Karpas-422 (cell line): ENCODE results near the gene MTPN. TPM values are rescaled to one million over a fixed set of nuclear protein-coding genes. Genes with fewer than 3 reads are reported as not detected.

Experiments used
- DNase-seq: peaks from one replicate; pipeline ENCODE4 v3.0.0-alpha.2; 2015
- H2AFZ ChIP-seq: fragments of 200-600 bp; sonication (generic); 2 replicates; pipeline ENCODE4 v1.6.1; 2014; ENCODE audit warnings: antibody characterized with exemption, low read length, mixed read lengths
- H3K27ac ChIP-seq: fragments of 200-600 bp; sonication (generic); 2 replicates; pipeline ENCODE4 v1.5.1; 2014; ENCODE audit warnings: mild to moderate bottlenecking, low read length, moderate library complexity
- H3K27me3 ChIP-seq: fragments of 200-600 bp; sonication (generic); 2 replicates; pipeline ENCODE4 v1.6.1; 2014; ENCODE audit warnings: low read length, mixed read lengths
- H3K36me3 ChIP-seq: fragments of 200-600 bp; sonication (generic); 2 replicates; pipeline ENCODE4 v1.6.1; 2014; ENCODE audit warnings: low read length, mixed read lengths; ENCODE audit not compliant: insufficient read depth
- H3K4me1 ChIP-seq: fragments of 200-600 bp; sonication (generic); 2 replicates; pipeline ENCODE4 v1.6.1; 2014; ENCODE audit warnings: mild to moderate bottlenecking, low read length, mixed read lengths
- H3K4me2 ChIP-seq: fragments of 200-600 bp; sonication (generic); 2 replicates; pipeline ENCODE4 v1.6.1; 2014; ENCODE audit warnings: low read length, low read depth, mild to moderate bottlenecking; ENCODE audit not compliant: poor library complexity, severe bottlenecking
- H3K4me3 ChIP-seq: fragments of 200-600 bp; sonication (generic); 2 replicates; pipeline ENCODE4 v1.5.1; 2014; ENCODE audit warnings: mild to moderate bottlenecking, antibody characterized with exemption, low read length, mixed read lengths
- H3K79me2 ChIP-seq: fragments of 200-600 bp; sonication (generic); 2 replicates; pipeline ENCODE4 v1.6.1; 2014; ENCODE audit warnings: mild to moderate bottlenecking, low read length, mixed read lengths
- H3K9ac ChIP-seq: fragments of 200-600 bp; sonication (generic); 2 replicates; pipeline ENCODE4 v1.6.0; 2014; ENCODE audit warnings: low read length
- H3K9me2 ChIP-seq: fragments of 200-600 bp; sonication (generic), shearing (Covaris generic); replicated peaks from 2 replicates; pipeline ENCODE4 v1.6.0; 2014; ENCODE audit warnings: mild to moderate bottlenecking, low read length, moderate library complexity; ENCODE audit not compliant: insufficient read depth
- H3K9me3 ChIP-seq: fragments of 300-700, 200-600 bp; sonication (generic); 2 replicates; pipeline ENCODE4 v1.6.1; 2014; ENCODE audit warnings: low read length, mixed read lengths
- H4K20me1 ChIP-seq: fragments of 200-600 bp; sonication (generic); 2 replicates; pipeline ENCODE4 v1.6.1; 2014; ENCODE audit warnings: mild to moderate bottlenecking, antibody characterized with exemption, low read length, low read depth; ENCODE audit not compliant: insufficient read depth
- total RNA-seq: library from RNA; depleted of rRNA; stranded (reverse); fragments of >200 nt; shearing (Covaris generic); gene quantifications from 2 replicates; pipeline ENCODE4 v1.2.3, GENCODE V29; 2014; ENCODE audit warnings: low replicate concordance

Gene MTPN
- total RNA-seq, 1 experiment from 2014 or later, result 140 TPM

DNA sequence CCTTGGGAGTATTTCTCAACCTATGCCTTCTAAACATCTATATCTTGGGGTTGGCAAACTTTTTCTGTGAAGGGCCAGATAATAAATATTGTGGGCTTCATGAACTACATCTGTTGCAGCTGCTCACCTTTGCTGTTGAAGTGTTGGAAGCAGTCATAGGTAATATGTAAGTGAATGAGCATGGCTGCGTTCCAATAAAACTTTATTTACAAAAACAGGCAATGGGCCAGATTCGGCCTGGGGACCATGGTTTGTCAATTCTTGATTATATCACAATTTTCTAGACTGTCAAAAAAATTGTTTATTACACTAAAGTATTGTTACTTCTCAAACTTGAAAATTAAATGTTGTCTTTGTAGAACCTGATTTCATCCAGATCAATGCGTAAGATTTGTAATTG, 54.9 kb downstream of the MTPN start:
- H3K4me1 ChIP-seq, result no peaks in the 10 kb centered on the region

GRCh38 chr7:135920478-135920877, 56.7 kb downstream of the MTPN start:
- Histone ChIP-seq H3K36me3 (no peaks in the 10 kb centered on the region; the same call in 1 of the 2 replicates), H3K4me3 (no peak overlapping the region), H3K9me2 (no peaks in the 10 kb centered on the region), H2AFZ (no peak overlapping the region), H3K9ac (no peak overlapping the region), H3K27me3 (no peaks in the 10 kb centered on the region), H3K4me2 (no peak overlapping the region), H3K27ac (no peak overlapping the region), H3K4me1 (no peaks in the 10 kb centered on the region), H4K20me1 (no peaks in the 10 kb centered on the region), H3K79me2 (no peaks in the 10 kb centered on the region), H3K9me3 (no peaks in the 10 kb centered on the region)
- DNase-seq, result no peak

More for the DNA sequence above, 54.9 kb downstream of the MTPN start:
- H3K4me3 ChIP-seq, result no peak overlapping the region
- no peak overlapping the region for H3K9ac ChIP-seq
- H3K4me2 ChIP-seq, result no peak overlapping the region
- H3K27ac ChIP-seq, result no peak overlapping the region
- peaks cover 4% of the 10 kb centered on the region; the same call in 1 of the 2 replicates for H4K20me1 ChIP-seq
- no peaks in the 10 kb centered on the region; the same call in 1 of the 2 replicates for H3K36me3 ChIP-seq
- H3K9me3 ChIP-seq, result no peaks in the 10 kb centered on the region
- H3K9me2 ChIP-seq, result no peaks in the 10 kb centered on the region
- H2AFZ ChIP-seq, result no peak overlapping the region
- no peak for DNase-seq
- H3K27me3 ChIP-seq, result no peaks in the 10 kb centered on the region
- H3K79me2 ChIP-seq, result peaks cover 2% of the 10 kb centered on the region

- Histone ChIP-seq H3K79me2 (no peaks in the 10 kb centered on the region), H3K4me3 (no peak overlapping the region), H3K36me3 (no peaks in the 10 kb centered on the region; the same call in 1 of the 2 replicates), H4K20me1 (no peaks in the 10 kb centered on the region), H3K4me2 (no peak overlapping the region), H3K9me3 (no peaks in the 10 kb centered on the region), H2AFZ (no peak overlapping the region), H3K9me2 (no peaks in the 10 kb centered on the region), H3K27ac (no peak overlapping the region), H3K4me1 (no peaks in the 10 kb centered on the region), H3K9ac (no peak overlapping the region), H3K27me3 (no peaks in the 10 kb centered on the region)
- DNase-seq, result no peak
Measured at GRCh38 chr7:135919071-135919841, 57.9 kb downstream of the MTPN start.

DNA sequence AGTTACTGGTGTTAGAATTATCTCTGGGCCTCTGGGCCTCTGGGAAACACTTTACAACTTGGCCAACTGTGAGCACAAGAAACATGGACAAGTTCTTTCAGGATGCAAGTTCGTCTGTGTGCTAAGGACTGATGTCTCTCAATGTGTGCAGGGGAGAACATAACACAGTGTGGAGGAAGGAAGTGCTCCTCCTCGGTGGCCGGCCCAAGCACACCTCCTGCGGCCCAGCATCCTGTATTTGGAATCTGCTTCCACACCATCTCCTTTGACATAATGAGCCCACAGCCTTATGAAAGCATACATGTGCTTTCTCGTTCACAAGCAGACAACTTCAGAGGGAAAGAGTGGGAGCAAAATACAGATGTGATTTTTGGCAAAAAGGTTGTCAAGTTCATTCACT, 59.0 kb downstream of the MTPN start:
- Histone ChIP-seq H3K4me3 (no peak overlapping the region), H3K9me2 (no peaks in the 10 kb centered on the region), H4K20me1 (no peaks in the 10 kb centered on the region), H3K36me3 (no peaks in the 10 kb centered on the region; the same call in 1 of the 2 replicates), H3K79me2 (no peaks in the 10 kb centered on the region), H2AFZ (no peak overlapping the region), H3K9ac (no peak overlapping the region), H3K27ac (no peak overlapping the region), H3K9me3 (no peaks in the 10 kb centered on the region), H3K4me1 (no peaks in the 10 kb centered on the region), H3K4me2 (no peak overlapping the region), H3K27me3 (no peaks in the 10 kb centered on the region)
- DNase-seq, result no peak

- no peak for DNase-seq
- no peaks in the 10 kb centered on the region for H3K4me1 ChIP-seq
Measured at GRCh38 chr7:135917721-135918120, 59.4 kb downstream of the MTPN start.

GRCh38 chr7:135914346-135914745, 62.8 kb downstream of the MTPN start:
- H3K36me3 ChIP-seq, result no peaks in the 10 kb centered on the region
- H3K4me3 ChIP-seq, result no peak overlapping the region
- no peaks in the 10 kb centered on the region for H4K20me1 ChIP-seq
- H3K27me3 ChIP-seq, result no peaks in the 10 kb centered on the region
- H3K9me3 ChIP-seq, result no peaks in the 10 kb centered on the region
- H3K27ac ChIP-seq, result no peak overlapping the region
- no peaks in the 10 kb centered on the region for H3K4me1 ChIP-seq
- H3K4me2 ChIP-seq, result no peak overlapping the region
- DNase-seq, result no peak
- H2AFZ ChIP-seq, result no peak overlapping the region
- H3K9me2 ChIP-seq, result no peaks in the 10 kb centered on the region
- no peaks in the 10 kb centered on the region for H3K79me2 ChIP-seq
- H3K9ac ChIP-seq, result no peak overlapping the region

More at GRCh38 chr7:135917721-135918120, 59.4 kb downstream of the MTPN start:
- H3K9me2 ChIP-seq, result no peaks in the 10 kb centered on the region
- H3K9me3 ChIP-seq, result no peaks in the 10 kb centered on the region
- no peaks in the 10 kb centered on the region for H4K20me1 ChIP-seq
- no peak overlapping the region for H3K4me3 ChIP-seq
- H3K27ac ChIP-seq, result no peak overlapping the region
- H3K4me2 ChIP-seq, result no peak overlapping the region
- H3K27me3 ChIP-seq, result no peaks in the 10 kb centered on the region
- H3K9ac ChIP-seq, result no peak overlapping the region
- H3K36me3 ChIP-seq, result no peaks in the 10 kb centered on the region; the same call in 1 of the 2 replicates
- H2AFZ ChIP-seq, result no peak overlapping the region
- H3K79me2 ChIP-seq, result no peaks in the 10 kb centered on the region

- Histone ChIP-seq H3K36me3 (no peaks in the 10 kb centered on the region), H4K20me1 (no peaks in the 10 kb centered on the region), H3K4me1 (no peaks in the 10 kb centered on the region), H3K27me3 (no peaks in the 10 kb centered on the region), H3K27ac (no peak overlapping the region), H3K4me3 (no peak overlapping the region), H3K9me2 (no peaks in the 10 kb centered on the region), H3K9me3 (no peaks in the 10 kb centered on the region), H3K4me2 (no peak overlapping the region), H2AFZ (no peak overlapping the region), H3K79me2 (no peaks in the 10 kb centered on the region), H3K9ac (no peak overlapping the region)
- DNase-seq, result no peak
Measured at GRCh38 chr7:135913404-135913803, 63.8 kb downstream of the MTPN start.

GRCh38 chr7:135911099-135911498, 66.1 kb downstream of the MTPN start:
- H4K20me1 ChIP-seq, result no peaks in the 10 kb centered on the region
- H3K79me2 ChIP-seq, result no peaks in the 10 kb centered on the region
- no peaks in the 10 kb centered on the region for H3K36me3 ChIP-seq
- H3K4me2 ChIP-seq, result no peak overlapping the region
- no peak overlapping the region for H3K4me3 ChIP-seq
- no peaks in the 10 kb centered on the region for H3K4me1 ChIP-seq
- DNase-seq, result no peak
- H3K9me3 ChIP-seq, result no peaks in the 10 kb centered on the region
- H3K27me3 ChIP-seq, result no peaks in the 10 kb centered on the region
- H3K9me2 ChIP-seq, result no peaks in the 10 kb centered on the region
- no peak overlapping the region for H3K9ac ChIP-seq
- no peak overlapping the region for H3K27ac ChIP-seq
- H2AFZ ChIP-seq, result no peak overlapping the region
